Nephron (organoid): ENCODE measurements around the gene CGNL1.

Experiments
- H3K27ac Mint-ChIP-seq, 3 experiments: 2 replicates each; pipeline ENCODE4 v1.8.0; 2020; ENCODE audit warnings: mixed read lengths in 3 of 3, mild to moderate bottlenecking in 2 of 3, moderate library complexity in 1 of 3
- H3K27me3 Mint-ChIP-seq: 2 replicates; pipeline ENCODE4 v1.8.0; 2021; ENCODE audit warnings: low read depth, mild to moderate bottlenecking, moderate library complexity, mixed read lengths
- H3K36me3 Mint-ChIP-seq: 2 replicates; pipeline ENCODE4 v1.8.0; 2020; ENCODE audit warnings: low read depth, mixed read lengths
- H3K4me1 Mint-ChIP-seq: 2 replicates; pipeline ENCODE4 v1.8.0; 2020; ENCODE audit warnings: mixed read lengths
- H3K4me3 Mint-ChIP-seq, 3 experiments: 2 replicates each; pipeline ENCODE4 v1.8.0; 2020; ENCODE audit warnings: mild to moderate bottlenecking in 3 of 3, mixed read lengths in 3 of 3, moderate library complexity in 2 of 3
- H3K9me3 Mint-ChIP-seq: 2 replicates; pipeline ENCODE4 v1.8.0; 2020; ENCODE audit warnings: mixed read lengths
- TF ChIP-seq, protein P1 (sequence below), 3 experiments: fragments of 200-600 bp; sonication (generic); IDR thresholded peaks; one replicate each; pipeline ENCODE4 v1.5.0; 2021; ENCODE audit warnings: antibody characterized with exemption in 3 of 3; ENCODE audit not compliant: unreplicated experiment in 3 of 3

The CGNL1 gene

DNA sequence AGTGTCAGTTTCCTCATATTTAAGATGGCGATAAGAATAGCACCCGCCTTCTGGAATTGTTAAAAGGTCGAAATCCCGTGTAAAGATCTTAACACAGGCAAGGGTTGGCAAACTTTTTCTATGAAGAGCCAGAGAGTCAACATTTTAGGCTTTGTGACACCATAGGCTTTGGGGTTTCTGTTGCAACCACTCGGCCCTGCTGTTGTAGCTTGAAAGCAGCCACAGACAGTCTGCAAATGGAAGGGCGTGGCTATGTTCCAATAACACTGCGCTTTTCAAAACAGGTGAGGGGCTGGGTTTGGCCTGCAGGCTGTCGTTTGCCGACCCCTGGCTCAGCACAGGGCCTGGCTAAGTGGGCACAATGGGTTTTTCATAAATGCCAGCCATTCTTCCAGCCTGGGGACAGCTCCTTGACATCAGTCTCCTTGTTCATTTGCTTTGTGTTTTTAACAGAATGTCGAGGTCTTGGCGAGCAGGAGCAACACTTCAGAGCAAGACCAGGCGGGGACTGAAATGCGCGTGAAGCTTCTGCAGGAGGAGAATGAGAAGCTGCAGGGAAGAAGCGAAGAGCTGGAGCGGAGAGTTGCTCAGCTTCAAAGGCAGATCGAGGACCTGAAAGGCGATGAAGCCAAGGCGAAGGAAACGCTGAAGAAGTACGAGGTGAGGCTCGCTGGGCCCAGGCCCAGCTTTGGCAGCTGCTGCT, 140.2 kb downstream of the CGNL1 start:
- peaks cover 18% of the 10 kb centered on the region for H3K36me3 Mint-ChIP-seq
- no peaks in the 10 kb centered on the region for H3K9me3 Mint-ChIP-seq
- H3K27me3 Mint-ChIP-seq = peaks cover 8% of the 10 kb centered on the region
- TF ChIP-seq, protein P1, sequence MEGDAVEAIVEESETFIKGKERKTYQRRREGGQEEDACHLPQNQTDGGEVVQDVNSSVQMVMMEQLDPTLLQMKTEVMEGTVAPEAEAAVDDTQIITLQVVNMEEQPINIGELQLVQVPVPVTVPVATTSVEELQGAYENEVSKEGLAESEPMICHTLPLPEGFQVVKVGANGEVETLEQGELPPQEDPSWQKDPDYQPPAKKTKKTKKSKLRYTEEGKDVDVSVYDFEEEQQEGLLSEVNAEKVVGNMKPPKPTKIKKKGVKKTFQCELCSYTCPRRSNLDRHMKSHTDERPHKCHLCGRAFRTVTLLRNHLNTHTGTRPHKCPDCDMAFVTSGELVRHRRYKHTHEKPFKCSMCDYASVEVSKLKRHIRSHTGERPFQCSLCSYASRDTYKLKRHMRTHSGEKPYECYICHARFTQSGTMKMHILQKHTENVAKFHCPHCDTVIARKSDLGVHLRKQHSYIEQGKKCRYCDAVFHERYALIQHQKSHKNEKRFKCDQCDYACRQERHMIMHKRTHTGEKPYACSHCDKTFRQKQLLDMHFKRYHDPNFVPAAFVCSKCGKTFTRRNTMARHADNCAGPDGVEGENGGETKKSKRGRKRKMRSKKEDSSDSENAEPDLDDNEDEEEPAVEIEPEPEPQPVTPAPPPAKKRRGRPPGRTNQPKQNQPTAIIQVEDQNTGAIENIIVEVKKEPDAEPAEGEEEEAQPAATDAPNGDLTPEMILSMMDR (IDR thresholded peaks at IDR 0.05; ENCODE audit: unreplicated experiment in 3 of 3) = no peak
- peaks cover 25% of the 10 kb centered on the region for H3K4me1 Mint-ChIP-seq
- peak overlapping the region; percentile 70 to 98 (median 82) for H3K27ac Mint-ChIP-seq
- H3K4me3 Mint-ChIP-seq = no peak overlapping the region

DNA sequence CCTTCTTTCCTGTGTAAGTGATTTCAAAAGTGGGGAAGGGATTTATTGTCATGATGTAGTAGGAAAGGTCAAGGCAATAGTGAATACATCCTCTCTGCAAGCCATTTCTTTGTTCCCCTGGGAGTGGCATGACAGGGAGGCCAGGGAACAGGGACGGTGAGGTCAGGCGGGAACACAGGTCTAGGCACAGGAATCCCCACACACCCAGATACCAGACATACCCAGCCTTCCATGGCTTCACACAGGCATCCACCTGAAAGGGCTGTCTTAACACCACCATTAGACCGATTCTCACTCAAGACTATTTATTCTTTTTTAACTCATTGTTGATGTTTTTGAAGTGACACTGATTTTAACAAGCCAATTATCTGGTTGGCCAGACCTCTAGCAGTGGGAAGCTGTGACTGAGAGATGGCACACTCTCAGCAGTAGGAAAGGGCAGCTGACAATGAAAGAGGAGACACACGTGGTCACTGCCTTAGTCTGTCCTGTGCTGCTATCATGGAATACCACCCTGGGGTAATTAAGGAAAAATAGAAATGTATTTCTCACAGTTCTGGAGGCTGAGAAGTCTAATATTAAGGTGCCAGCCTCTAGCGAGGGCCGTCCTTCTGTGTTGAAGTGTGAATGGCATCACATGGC, 140.8 kb downstream of the CGNL1 start:
- Mint-ChIP-seq H3K36me3 (peaks cover 18% of the 10 kb centered on the region), H3K27me3 (peaks cover 12% of the 10 kb centered on the region), H3K4me1 (peaks cover 29% of the 10 kb centered on the region), H3K4me3 (no peak overlapping the region), H3K27ac (peak overlapping the region; percentile 70 to 98 (median 82)), H3K9me3 (no peaks in the 10 kb centered on the region)
- TF ChIP-seq, protein P1 (IDR thresholded peaks at IDR 0.05; ENCODE audit: unreplicated experiment in 3 of 3) = no peak

DNA sequence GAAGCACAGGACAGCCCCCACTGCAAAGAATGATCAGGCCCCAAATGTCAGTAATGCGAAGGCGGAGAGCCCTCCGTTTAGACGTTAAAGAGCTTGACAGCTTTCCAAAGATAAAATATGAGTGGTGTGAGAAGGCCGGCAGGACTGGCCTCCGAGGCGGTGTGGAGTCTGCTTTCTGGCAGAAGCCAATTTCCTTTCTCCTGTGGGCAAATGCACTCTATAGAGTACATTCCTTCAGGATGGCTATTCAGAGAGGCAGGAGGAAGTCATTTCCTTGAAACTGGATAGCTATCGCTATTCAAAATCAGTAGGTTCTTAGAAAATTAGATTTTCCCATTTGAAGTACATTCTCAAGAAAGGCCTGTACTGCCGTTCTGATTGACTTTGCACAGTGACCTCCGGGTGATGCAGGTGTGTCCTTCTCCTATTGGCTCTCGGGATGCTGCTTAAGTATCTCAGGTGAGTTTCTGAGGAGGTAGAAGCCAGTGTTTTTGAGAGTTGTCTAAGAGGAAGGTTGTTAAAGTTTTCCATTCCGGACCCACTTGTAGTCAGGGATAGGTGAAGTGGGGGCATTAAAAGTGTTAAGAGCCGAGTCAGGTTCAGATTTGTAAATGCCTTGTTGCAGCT, 142.6 kb downstream of the CGNL1 start:
- Mint-ChIP-seq H3K4me3 (no peak overlapping the region), H3K9me3 (no peaks in the 10 kb centered on the region), H3K27me3 (peaks cover 12% of the 10 kb centered on the region), H3K36me3 (peaks cover 18% of the 10 kb centered on the region), H3K27ac (peak overlapping the region; percentile 78 to 98 (median 90)), H3K4me1 (peaks cover 25% of the 10 kb centered on the region)
- TF ChIP-seq, protein P1 (IDR thresholded peaks at IDR 0.05; ENCODE audit: unreplicated experiment in 3 of 3) = no peak

DNA sequence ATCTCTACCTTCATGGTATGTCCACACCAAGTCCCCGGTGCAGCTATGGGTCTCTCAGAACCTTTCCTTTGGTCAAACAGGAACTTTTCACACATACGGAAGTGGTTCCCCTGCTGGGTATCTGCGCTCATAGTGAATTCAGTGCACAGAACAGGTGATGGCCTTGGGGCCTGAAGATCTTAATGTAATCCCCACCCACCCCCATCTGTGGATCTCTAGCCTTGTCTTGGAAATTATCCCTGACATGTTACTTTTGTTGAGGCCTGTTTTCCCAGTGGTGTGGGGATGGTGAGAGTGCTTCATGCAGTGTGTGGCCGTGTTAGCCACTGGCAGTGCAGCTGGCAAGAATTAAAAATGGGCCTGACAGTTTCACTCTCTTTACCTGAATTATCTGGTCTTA, 143.5 kb downstream of the CGNL1 start:
- TF ChIP-seq, protein P1 (IDR thresholded peaks at IDR 0.05; ENCODE audit: unreplicated experiment in 3 of 3) = no peak
- H3K27me3 Mint-ChIP-seq = peaks cover 18% of the 10 kb centered on the region
- H3K36me3 Mint-ChIP-seq = peaks cover 18% of the 10 kb centered on the region
- H3K4me3 Mint-ChIP-seq = no peak overlapping the region
- H3K9me3 Mint-ChIP-seq = no peaks in the 10 kb centered on the region
- H3K27ac Mint-ChIP-seq = peak overlapping the region; percentile 8 to 98 (median 28)
- H3K4me1 Mint-ChIP-seq = peaks cover 25% of the 10 kb centered on the region

DNA sequence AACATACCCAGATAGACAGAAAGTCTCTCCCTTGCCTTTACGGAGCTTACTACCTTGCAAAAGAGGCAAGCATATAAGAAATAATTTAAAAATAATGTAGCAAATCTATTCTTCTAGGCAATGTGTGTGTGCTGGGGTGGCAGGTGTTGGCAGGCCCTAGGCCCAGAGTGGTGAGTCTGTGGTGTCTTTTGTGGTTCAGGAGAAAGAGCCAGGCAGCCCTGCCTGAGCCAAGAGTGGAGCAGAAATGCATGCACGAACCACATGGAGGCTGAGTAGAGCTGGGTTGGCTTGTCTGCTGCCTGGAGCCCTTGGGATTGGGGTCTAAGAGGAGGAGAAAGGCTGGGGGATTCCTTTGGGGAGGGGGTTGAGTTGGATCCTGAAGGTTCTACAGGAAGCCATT, 145.2 kb downstream of the CGNL1 start:
- no peak overlapping the region for H3K4me3 Mint-ChIP-seq
- TF ChIP-seq, protein P1 (IDR thresholded peaks at IDR 0.05; ENCODE audit: unreplicated experiment in 3 of 3) = no peak
- no peaks in the 10 kb centered on the region for H3K9me3 Mint-ChIP-seq
- H3K36me3 Mint-ChIP-seq = peaks cover 21% of the 10 kb centered on the region
- H3K4me1 Mint-ChIP-seq = peaks cover 29% of the 10 kb centered on the region
- H3K27me3 Mint-ChIP-seq = peaks cover 20% of the 10 kb centered on the region
- peak overlapping the region; percentile 77 to 90 (median 84) for H3K27ac Mint-ChIP-seq
